GM12892 (cell line): ENCODE measurements around the gene STK38.

Experiments
- POLR2A ChIP-seq: IDR thresholded peaks from 2 replicates; pipeline ENCODE4 v1.6.1; 2011; ENCODE audit warnings: low read depth, low read length, control low read depth
- POLR2AphosphoS5 ChIP-seq: IDR thresholded peaks from 2 replicates; pipeline ENCODE4 v1.6.1; 2011; ENCODE audit warnings: low read depth, low read length, control low read depth

DNA sequence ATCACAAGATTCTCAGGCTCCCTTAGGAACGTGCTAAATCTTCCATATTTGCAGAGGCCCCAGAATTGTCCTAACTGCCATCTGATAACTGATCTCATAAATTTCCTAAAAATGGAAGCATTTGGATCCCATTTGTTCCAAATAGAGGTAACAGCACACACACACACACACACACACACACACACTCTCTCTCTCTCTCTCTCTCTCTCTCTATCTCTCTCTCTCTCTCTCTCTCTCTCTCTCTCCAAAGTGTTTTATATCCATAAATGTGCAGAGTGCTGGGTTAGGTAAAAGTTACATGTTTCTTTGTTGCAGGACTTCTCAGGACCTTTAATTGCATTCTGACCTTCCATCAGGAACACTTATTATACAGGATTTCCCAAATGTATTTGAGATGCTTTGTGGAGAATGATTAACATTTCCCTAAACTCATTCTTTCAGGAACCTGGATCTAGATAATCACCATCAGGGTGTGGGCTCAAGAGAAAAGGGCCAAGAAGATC, 8.5 kb upstream of the STK38 start:
- no peak for TF ChIP-seq POLR2AphosphoS5
- TF ChIP-seq POLR2A = no peak
